Muscle layer of colon (tissue), 2 donors: Measurements from ENCODE around the gene CEP128.

Experiments
- H3K27ac ChIP-seq: one replicate; pipeline ENCODE4 v1.7.0; 2013; ENCODE audit warnings: low read depth, mild to moderate bottlenecking, low read length, moderate library complexity
- H3K27me3 ChIP-seq, 2 donors: one replicate each; pipeline ENCODE4 v1.7.0; 2013; ENCODE audit warnings: low read length in 2 of 2, mild to moderate bottlenecking in 2 of 2; ENCODE audit not compliant: insufficient read depth in 2 of 2, control insufficient read depth in 1 of 2
- H3K36me3 ChIP-seq: one replicate; pipeline ENCODE4 v1.7.0; 2013; ENCODE audit warnings: mild to moderate bottlenecking, low read length; ENCODE audit not compliant: insufficient read depth
- H3K4me1 ChIP-seq: one replicate; pipeline ENCODE4 v1.7.0; 2013; ENCODE audit warnings: mild to moderate bottlenecking, low read length; ENCODE audit not compliant: insufficient read depth
- H3K4me3 ChIP-seq, 2 donors: one replicate each; pipeline ENCODE4 v1.7.0; 2013; ENCODE audit warnings: low read length in 2 of 2, low read depth in 1 of 2, mild to moderate bottlenecking in 1 of 2, moderate library complexity in 1 of 2
- H3K9ac ChIP-seq: one replicate; pipeline ENCODE4 v1.7.0; 2013; ENCODE audit warnings: low read length
- H3K9me3 ChIP-seq: one replicate; pipeline ENCODE4 v1.7.0; 2013; ENCODE audit warnings: mild to moderate bottlenecking, low read length
- donor health status: abdominal sarcoma.
- donor health status: Adenocarcinoma of cecum.

CEP128 gene

GRCh38 chr14:80867798-80868197 is 73.7 kb downstream of the CEP128 start:
- Histone ChIP-seq H3K9me3 (peaks cover 4% of the 10 kb centered on the region), H3K36me3 (no peaks in the 10 kb centered on the region), H3K4me3 (no peak overlapping the region), H3K27ac (no peak overlapping the region), H3K4me1 (no peaks in the 10 kb centered on the region), H3K9ac (no peak overlapping the region), H3K27me3 (no peaks in the 10 kb centered on the region)

GRCh38 chr14:80867091-80867490 is 74.4 kb downstream of the CEP128 start:
- no peaks in the 10 kb centered on the region for H3K4me1 ChIP-seq
- H3K4me3 ChIP-seq: no peak overlapping the region
- H3K27me3 ChIP-seq: no peaks in the 10 kb centered on the region
- H3K36me3 ChIP-seq: no peaks in the 10 kb centered on the region
- H3K9me3 ChIP-seq: peaks cover 4% of the 10 kb centered on the region
- no peak overlapping the region for H3K9ac ChIP-seq
- no peak overlapping the region for H3K27ac ChIP-seq

- Histone ChIP-seq H3K36me3 (no peaks in the 10 kb centered on the region), H3K27ac (no peak overlapping the region), H3K9me3 (peaks cover 2% of the 10 kb centered on the region), H3K4me3 (no peak overlapping the region), H3K9ac (no peak overlapping the region), H3K4me1 (no peaks in the 10 kb centered on the region), H3K27me3 (no peaks in the 10 kb centered on the region)
Observed at GRCh38 chr14:80865565-80865964, 76.0 kb downstream of the CEP128 start.

GRCh38 chr14:80862983-80863382 is 78.6 kb downstream of the CEP128 start:
- no peak overlapping the region for H3K27ac ChIP-seq
- H3K4me1 ChIP-seq: no peaks in the 10 kb centered on the region
- H3K4me3 ChIP-seq: no peak overlapping the region
- H3K9me3 ChIP-seq: no peaks in the 10 kb centered on the region
- no peaks in the 10 kb centered on the region for H3K27me3 ChIP-seq
- H3K9ac ChIP-seq: no peak overlapping the region
- no peaks in the 10 kb centered on the region for H3K36me3 ChIP-seq

GRCh38 chr14:80862541-80862940 is 79.0 kb downstream of the CEP128 start:
- H3K36me3 ChIP-seq: no peaks in the 10 kb centered on the region
- H3K9ac ChIP-seq: no peak overlapping the region
- H3K4me3 ChIP-seq: no peak overlapping the region

GRCh38 chr14:80850197-80850814 is 91.2 kb downstream of the CEP128 start:
- H3K4me1 ChIP-seq: no peaks in the 10 kb centered on the region
- H3K4me3 ChIP-seq: no peak overlapping the region
- H3K9me3 ChIP-seq: no peaks in the 10 kb centered on the region
- H3K9ac ChIP-seq: no peak overlapping the region
- no peaks in the 10 kb centered on the region for H3K36me3 ChIP-seq
- no peak overlapping the region for H3K27ac ChIP-seq
- no peaks in the 10 kb centered on the region for H3K27me3 ChIP-seq

More at GRCh38 chr14:80862541-80862940, 79.0 kb downstream of the CEP128 start:
- Histone ChIP-seq H3K27me3 (no peaks in the 10 kb centered on the region), H3K4me1 (no peaks in the 10 kb centered on the region), H3K9me3 (no peaks in the 10 kb centered on the region), H3K27ac (no peak overlapping the region)

- Histone ChIP-seq H3K9me3 (no peaks in the 10 kb centered on the region), H3K27ac (no peak overlapping the region), H3K4me1 (no peaks in the 10 kb centered on the region), H3K9ac (no peak overlapping the region), H3K27me3 (no peaks in the 10 kb centered on the region), H3K4me3 (no peak overlapping the region), H3K36me3 (no peaks in the 10 kb centered on the region)
Observed at GRCh38 chr14:80847070-80847469, 94.5 kb downstream of the CEP128 start.

GRCh38 chr14:80845856-80846255 is 95.7 kb downstream of the CEP128 start:
- Histone ChIP-seq H3K36me3 (no peaks in the 10 kb centered on the region), H3K27me3 (no peaks in the 10 kb centered on the region), H3K9ac (no peak overlapping the region), H3K4me3 (no peak overlapping the region), H3K27ac (no peak overlapping the region), H3K9me3 (no peaks in the 10 kb centered on the region), H3K4me1 (no peaks in the 10 kb centered on the region)

- Histone ChIP-seq H3K27me3 (no peaks in the 10 kb centered on the region), H3K27ac (no peak overlapping the region), H3K9me3 (no peaks in the 10 kb centered on the region), H3K9ac (no peak overlapping the region), H3K4me1 (no peaks in the 10 kb centered on the region), H3K36me3 (no peaks in the 10 kb centered on the region), H3K4me3 (no peak overlapping the region)
Observed at GRCh38 chr14:80844872-80845271, 96.7 kb downstream of the CEP128 start.

GRCh38 chr14:80839743-80840142 is 101.8 kb downstream of the CEP128 start:
- no peaks in the 10 kb centered on the region for H3K36me3 ChIP-seq
- no peaks in the 10 kb centered on the region for H3K9me3 ChIP-seq
- no peak overlapping the region for H3K9ac ChIP-seq
- no peaks in the 10 kb centered on the region for H3K27me3 ChIP-seq
- no peaks in the 10 kb centered on the region for H3K4me1 ChIP-seq
- no peak overlapping the region for H3K27ac ChIP-seq
- no peak overlapping the region for H3K4me3 ChIP-seq

- Histone ChIP-seq H3K9ac (no peak overlapping the region), H3K4me3 (no peak overlapping the region), H3K36me3 (no peaks in the 10 kb centered on the region), H3K4me1 (no peaks in the 10 kb centered on the region), H3K9me3 (no peaks in the 10 kb centered on the region), H3K27me3 (no peaks in the 10 kb centered on the region), H3K27ac (no peak overlapping the region)
Observed at GRCh38 chr14:80809663-80810062, 131.9 kb downstream of the CEP128 start.

GRCh38 chr14:80805136-80805535 is 136.4 kb downstream of the CEP128 start:
- Histone ChIP-seq H3K27ac (no peak overlapping the region), H3K4me1 (no peaks in the 10 kb centered on the region), H3K36me3 (no peaks in the 10 kb centered on the region), H3K27me3 (no peaks in the 10 kb centered on the region), H3K4me3 (no peak overlapping the region), H3K9ac (no peak overlapping the region), H3K9me3 (no peaks in the 10 kb centered on the region)
